ENCODE data around the gene SPCS1.

Gene SPCS1

GRCh38 chr3:52683611-52684010, 22.3 kb upstream of the SPCS1 start:
- no peak overlapping the region for H3K9ac ChIP-seq (ENCODE audit: low read depth, low read length)
- H3K36me3 ChIP-seq (ENCODE audit: control insufficient read depth, insufficient read depth, low read length) = peaks cover 16% of the 10 kb centered on the region
- no peak overlapping the region for H3K4me3 ChIP-seq (ENCODE audit: low read depth, low read length)
- H3K27me3 ChIP-seq (ENCODE audit: control insufficient read depth, insufficient read depth, low read length) = no peaks in the 10 kb centered on the region
- H3K4me1 ChIP-seq (ENCODE audit: control insufficient read depth, insufficient read depth, low read length) = peaks cover 10% of the 10 kb centered on the region
- no peaks in the 10 kb centered on the region for H3K9me3 ChIP-seq (ENCODE audit: control insufficient read depth, insufficient read depth, low read length)

- no peaks in the 10 kb centered on the region for H3K9me3 ChIP-seq (ENCODE audit: control insufficient read depth, insufficient read depth, low read length)
- H3K36me3 ChIP-seq (ENCODE audit: control insufficient read depth, insufficient read depth, low read length) = peaks cover 21% of the 10 kb centered on the region
- peaks cover 10% of the 10 kb centered on the region for H3K4me1 ChIP-seq (ENCODE audit: control insufficient read depth, insufficient read depth, low read length)
- H3K4me3 ChIP-seq (ENCODE audit: low read depth, low read length) = no peak overlapping the region
- H3K9ac ChIP-seq (ENCODE audit: low read depth, low read length) = no peak overlapping the region
- H3K27me3 ChIP-seq (ENCODE audit: control insufficient read depth, insufficient read depth, low read length) = no peaks in the 10 kb centered on the region
These were observed 21.7 kb upstream of the SPCS1 start for GRCh38 chr3:52684184-52684583.

- peaks cover 10% of the 10 kb centered on the region for H3K4me1 ChIP-seq (ENCODE audit: control insufficient read depth, insufficient read depth, low read length)
These were observed 20.6 kb upstream of the SPCS1 start for GRCh38 chr3:52685285-52685708.

GRCh38 chr3:52685709-52686691, 19.9 kb upstream of the SPCS1 start, which contains the start of the genes GNL3 and PBRM1:
TSS of gene GNL3 (plus strand) at chr3:52686032. CDS start at chr3:52686093, 61 bp downstream.
TSS of gene PBRM1 (minus strand) at chr3:52685913.
- H3K4me3 ChIP-seq (ENCODE audit: low read depth, low read length) = peak within 1 kb of the TSS; percentile 97
- H3K36me3 ChIP-seq (ENCODE audit: control insufficient read depth, insufficient read depth, low read length) = peaks cover 34% of the 10 kb centered on the region
- H3K9ac ChIP-seq (ENCODE audit: low read depth, low read length) = peak within 1 kb of the TSS; percentile 99
- H3K27me3 ChIP-seq (ENCODE audit: control insufficient read depth, insufficient read depth, low read length) = no peaks in the 10 kb centered on the region
- H3K9me3 ChIP-seq (ENCODE audit: control insufficient read depth, insufficient read depth, low read length) = no peaks in the 10 kb centered on the region
- peaks cover 10% of the 10 kb centered on the region for H3K4me1 ChIP-seq (ENCODE audit: control insufficient read depth, insufficient read depth, low read length)

More at GRCh38 chr3:52685285-52685708, 20.6 kb upstream of the SPCS1 start:
- peak overlapping the region; percentile 72 for H3K9ac ChIP-seq (ENCODE audit: low read depth, low read length)
- H3K36me3 ChIP-seq (ENCODE audit: control insufficient read depth, insufficient read depth, low read length) = peaks cover 30% of the 10 kb centered on the region
- no peaks in the 10 kb centered on the region for H3K27me3 ChIP-seq (ENCODE audit: control insufficient read depth, insufficient read depth, low read length)
- peak overlapping the region; percentile 97 for H3K4me3 ChIP-seq (ENCODE audit: low read depth, low read length)
- H3K9me3 ChIP-seq (ENCODE audit: control insufficient read depth, insufficient read depth, low read length) = no peaks in the 10 kb centered on the region

GRCh38 chr3:52688266-52688665, 17.6 kb upstream of the SPCS1 start:
- peaks cover 7% of the 10 kb centered on the region for H3K4me1 ChIP-seq (ENCODE audit: control insufficient read depth, insufficient read depth, low read length)
- no peaks in the 10 kb centered on the region for H3K9me3 ChIP-seq (ENCODE audit: control insufficient read depth, insufficient read depth, low read length)
- H3K4me3 ChIP-seq (ENCODE audit: low read depth, low read length) = no peak overlapping the region
- no peak overlapping the region for H3K9ac ChIP-seq (ENCODE audit: low read depth, low read length)
- peaks cover 47% of the 10 kb centered on the region for H3K36me3 ChIP-seq (ENCODE audit: control insufficient read depth, insufficient read depth, low read length)
- no peaks in the 10 kb centered on the region for H3K27me3 ChIP-seq (ENCODE audit: control insufficient read depth, insufficient read depth, low read length)

GRCh38 chr3:52689151-52689550, 16.8 kb upstream of the SPCS1 start:
- H3K36me3 ChIP-seq (ENCODE audit: control insufficient read depth, insufficient read depth, low read length) = peaks cover 55% of the 10 kb centered on the region
- H3K4me3 ChIP-seq (ENCODE audit: low read depth, low read length) = no peak overlapping the region
- no peak overlapping the region for H3K9ac ChIP-seq (ENCODE audit: low read depth, low read length)
- no peaks in the 10 kb centered on the region for H3K9me3 ChIP-seq (ENCODE audit: control insufficient read depth, insufficient read depth, low read length)
- peaks cover 7% of the 10 kb centered on the region for H3K4me1 ChIP-seq (ENCODE audit: control insufficient read depth, insufficient read depth, low read length)
- H3K27me3 ChIP-seq (ENCODE audit: control insufficient read depth, insufficient read depth, low read length) = no peaks in the 10 kb centered on the region

- Histone ChIP-seq H3K4me1 (ENCODE audit: control insufficient read depth, insufficient read depth, low read length) (no peaks in the 10 kb centered on the region), H3K27me3 (ENCODE audit: control insufficient read depth, insufficient read depth, low read length) (no peaks in the 10 kb centered on the region), H3K9me3 (ENCODE audit: control insufficient read depth, insufficient read depth, low read length) (no peaks in the 10 kb centered on the region), H3K9ac (ENCODE audit: low read depth, low read length) (no peak overlapping the region), H3K4me3 (ENCODE audit: low read depth, low read length) (no peak overlapping the region), H3K36me3 (ENCODE audit: control insufficient read depth, insufficient read depth, low read length) (peaks cover 63% of the 10 kb centered on the region)
These were observed 15.3 kb upstream of the SPCS1 start for GRCh38 chr3:52690560-52690959.

GRCh38 chr3:52693071-52693470, 12.8 kb upstream of the SPCS1 start:
- no peaks in the 10 kb centered on the region for H3K27me3 ChIP-seq (ENCODE audit: control insufficient read depth, insufficient read depth, low read length)
- no peak overlapping the region for H3K9ac ChIP-seq (ENCODE audit: low read depth, low read length)
- no peak overlapping the region for H3K4me3 ChIP-seq (ENCODE audit: low read depth, low read length)
- H3K36me3 ChIP-seq (ENCODE audit: control insufficient read depth, insufficient read depth, low read length) = peaks cover 70% of the 10 kb centered on the region
- H3K4me1 ChIP-seq (ENCODE audit: control insufficient read depth, insufficient read depth, low read length) = no peaks in the 10 kb centered on the region
- H3K9me3 ChIP-seq (ENCODE audit: control insufficient read depth, insufficient read depth, low read length) = no peaks in the 10 kb centered on the region

GRCh38 chr3:52694528-52695189, 11.2 kb upstream of the SPCS1 start:
- no peak overlapping the region for H3K4me3 ChIP-seq (ENCODE audit: low read depth, low read length)
- H3K27me3 ChIP-seq (ENCODE audit: control insufficient read depth, insufficient read depth, low read length) = no peaks in the 10 kb centered on the region
- no peak overlapping the region for H3K9ac ChIP-seq (ENCODE audit: low read depth, low read length)
- peaks cover 54% of the 10 kb centered on the region for H3K36me3 ChIP-seq (ENCODE audit: control insufficient read depth, insufficient read depth, low read length)
- H3K9me3 ChIP-seq (ENCODE audit: control insufficient read depth, insufficient read depth, low read length) = no peaks in the 10 kb centered on the region
- no peaks in the 10 kb centered on the region for H3K4me1 ChIP-seq (ENCODE audit: control insufficient read depth, insufficient read depth, low read length)

- H3K4me3 ChIP-seq (ENCODE audit: low read depth, low read length) = no peak overlapping the region
- no peaks in the 10 kb centered on the region for H3K4me1 ChIP-seq (ENCODE audit: control insufficient read depth, insufficient read depth, low read length)
- H3K36me3 ChIP-seq (ENCODE audit: control insufficient read depth, insufficient read depth, low read length) = peaks cover 46% of the 10 kb centered on the region
These were observed 9.9 kb upstream of the SPCS1 start for GRCh38 chr3:52695798-52696671.

More at GRCh38 chr3:52695798-52696671, 9.9 kb upstream of the SPCS1 start:
- no peaks in the 10 kb centered on the region for H3K27me3 ChIP-seq (ENCODE audit: control insufficient read depth, insufficient read depth, low read length)
- no peaks in the 10 kb centered on the region for H3K9me3 ChIP-seq (ENCODE audit: control insufficient read depth, insufficient read depth, low read length)
- H3K9ac ChIP-seq (ENCODE audit: low read depth, low read length) = no peak overlapping the region

Data from iPS-15b (cell line).